GM12878 (cell line): ENCODE data around the gene PCP2.

ENCODE experiments used
- CHD4 ChIP-seq: fragments of 200-600 bp; sonication (generic); IDR thresholded peaks from 2 replicates; pipeline ENCODE4 v1.6.1; 2016; ENCODE audit warnings: mild to moderate bottlenecking
- FOXM1 ChIP-seq: IDR thresholded peaks from 2 replicates; pipeline ENCODE4 v1.6.1; 2012; ENCODE audit warnings: low read depth, mild to moderate bottlenecking, inconsistent platforms, low read length, moderate library complexity
- POLR2A ChIP-seq: IDR thresholded peaks from 2 replicates; pipeline ENCODE4 v1.6.1; 2011; ENCODE audit warnings: low read depth, mild to moderate bottlenecking, low read length
- ZBTB33 ChIP-seq: fragments of 450-650 bp; IDR thresholded peaks from 2 replicates; pipeline ENCODE4 v1.6.1; 2017; ENCODE audit warnings: mild to moderate bottlenecking
- ZNF274 ChIP-seq: IDR thresholded peaks from one replicate; pipeline ENCODE4 v1.8.0; 2011; ENCODE audit not compliant: insufficient read length, insufficient read depth
- TF ChIP-seq, protein P1 (sequence below), 3 experiments: IDR thresholded peaks in 2 of 3; conservative IDR thresholded peaks in 1 of 3; 2 replicates each; pipeline ENCODE4 v1.5.1; 2011; ENCODE audit warnings: low read depth in 3 of 3, low read length in 3 of 3, mild to moderate bottlenecking in 3 of 3, control low read depth in 2 of 3, moderate library complexity in 2 of 3, inconsistent platforms in 1 of 3, mixed read lengths in 1 of 3; ENCODE audit not compliant: control insufficient read depth in 2 of 3, insufficient read depth in 1 of 3; ENCODE audit errors: extremely low read depth in 1 of 3

DNA sequence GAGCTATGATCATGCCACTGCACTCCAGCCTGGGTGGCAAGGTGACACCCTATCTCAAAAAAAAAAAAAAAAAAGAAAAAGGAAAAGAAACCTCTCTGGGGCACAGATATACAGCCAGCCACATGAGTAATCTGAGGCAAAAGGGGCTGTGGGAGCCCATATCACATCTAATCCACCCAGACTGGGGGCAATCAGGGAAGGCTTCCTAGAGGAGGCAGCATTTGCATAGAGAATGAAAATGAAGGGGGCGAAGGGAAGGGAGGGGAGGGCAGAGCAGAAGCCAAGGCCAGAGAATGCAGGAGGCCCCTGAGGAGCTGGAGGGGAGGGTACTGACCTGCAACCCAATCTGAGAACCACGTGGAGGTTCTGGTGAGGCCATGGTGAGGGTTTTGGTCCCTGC is 16.6 kb upstream of the PCP2 start:
- TF ChIP-seq CHD4 (no peak), FOXM1 (no peak), ZNF274 (no peak), ZBTB33 (no peak), POLR2A (no peak)
- TF ChIP-seq, protein P1, sequence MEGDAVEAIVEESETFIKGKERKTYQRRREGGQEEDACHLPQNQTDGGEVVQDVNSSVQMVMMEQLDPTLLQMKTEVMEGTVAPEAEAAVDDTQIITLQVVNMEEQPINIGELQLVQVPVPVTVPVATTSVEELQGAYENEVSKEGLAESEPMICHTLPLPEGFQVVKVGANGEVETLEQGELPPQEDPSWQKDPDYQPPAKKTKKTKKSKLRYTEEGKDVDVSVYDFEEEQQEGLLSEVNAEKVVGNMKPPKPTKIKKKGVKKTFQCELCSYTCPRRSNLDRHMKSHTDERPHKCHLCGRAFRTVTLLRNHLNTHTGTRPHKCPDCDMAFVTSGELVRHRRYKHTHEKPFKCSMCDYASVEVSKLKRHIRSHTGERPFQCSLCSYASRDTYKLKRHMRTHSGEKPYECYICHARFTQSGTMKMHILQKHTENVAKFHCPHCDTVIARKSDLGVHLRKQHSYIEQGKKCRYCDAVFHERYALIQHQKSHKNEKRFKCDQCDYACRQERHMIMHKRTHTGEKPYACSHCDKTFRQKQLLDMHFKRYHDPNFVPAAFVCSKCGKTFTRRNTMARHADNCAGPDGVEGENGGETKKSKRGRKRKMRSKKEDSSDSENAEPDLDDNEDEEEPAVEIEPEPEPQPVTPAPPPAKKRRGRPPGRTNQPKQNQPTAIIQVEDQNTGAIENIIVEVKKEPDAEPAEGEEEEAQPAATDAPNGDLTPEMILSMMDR (IDR thresholded peaks at IDR 0.05 in 2 of 3, conservative IDR thresholded peaks at IDR 0.05 in 1 of 3; ENCODE audit: control insufficient read depth in 2 of 3, extremely low read depth in 1 of 3, insufficient read depth in 1 of 3, low read depth in 3 of 3, low read length in 3 of 3) = no peak
